ENCODE data around the gene UNC5C.

DNA sequence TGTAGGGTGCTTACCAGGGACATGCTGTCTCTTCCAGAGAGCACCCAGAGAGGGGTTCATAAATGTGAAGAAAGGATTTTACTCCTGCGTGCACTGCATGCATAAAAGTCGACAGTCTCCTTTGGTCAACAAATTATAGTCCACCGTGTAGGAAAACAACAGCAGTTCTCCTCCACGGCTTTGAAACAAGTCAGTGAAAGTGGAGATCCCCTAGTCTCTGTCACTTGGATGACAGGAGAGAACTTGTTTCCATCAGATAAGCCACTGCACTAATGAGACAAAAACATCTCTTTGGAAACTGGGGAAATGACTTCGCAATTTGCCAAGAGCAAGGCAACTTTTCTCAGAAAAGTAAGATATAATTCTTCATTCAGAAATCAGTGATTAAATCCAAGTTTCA, 9.7 kb downstream of the UNC5C start:
- TF ChIP-seq CTCF (IDR thresholded peaks at IDR 0.05): no peak
- no peak for TF ChIP-seq POLR2A (IDR thresholded peaks at IDR 0.05)
